PC-3 (cell line): Measurements from ENCODE around the gene EPHB1. TPM values are rescaled to one million over a fixed set of nuclear protein-coding genes. Genes with fewer than 3 reads are reported as not detected.

Source experiments
- ATAC-seq: fragments of 200-7000 bp; cut with Tn5 transposase; 2 replicates; pipeline ENCODE4 v1.9.1; 2020; ENCODE audit warnings: mild to moderate bottlenecking, moderate library complexity
- BruUV-seq: library from RNA; stranded (reverse); fragments of 400-500 nt; replicated peaks from 2 replicates; lab custom pipeline; 2021; lab: Mats Ljungman, UMichigan
- CTCF ChIA-PET: fragments of 300-600 bp; sonication (Branson Sonifier 250); formaldehyde crosslinking; loops from one replicate; lab custom pipeline; 2022; ENCODE audit warnings: antibody characterized with exemption; lab: Charles Lee
- POLR2A ChIA-PET: fragments of 300-600 bp; sonication (Branson Sonifier 250); formaldehyde crosslinking; loops from one replicate; lab custom pipeline; 2022; ENCODE audit warnings: antibody characterized with exemption; ENCODE audit not compliant: unreplicated experiment; lab: Charles Lee
- DNase-seq: peaks from one replicate; pipeline ENCODE4 v3.0.0-alpha.2; 2015
- H2AFZ ChIP-seq: fragments of 300-600 bp; sonication (generic); 2 replicates; pipeline ENCODE4 v1.6.0; 2016; ENCODE audit warnings: antibody characterized with exemption, low read length
- H3F3A ChIP-seq: fragments of 300-600 bp; sonication (generic); one replicate; pipeline ENCODE4 v1.6.0; 2017; ENCODE audit warnings: antibody characterized with exemption, low read length, control low read depth, mild to moderate bottlenecking; ENCODE audit not compliant: unreplicated experiment
- H3K27ac ChIP-seq: fragments of 300-600 bp; sonication (generic); 2 replicates; pipeline ENCODE4 v1.5.1; 2016; ENCODE audit warnings: mild to moderate bottlenecking, low read length
- H3K27me3 ChIP-seq: fragments of 300-600 bp; sonication (generic); 2 replicates; pipeline ENCODE4 v1.6.1; 2016; ENCODE audit warnings: low read length, mixed read lengths
- H3K36me3 ChIP-seq: fragments of 300-600 bp; sonication (generic); 2 replicates; pipeline ENCODE4 v1.6.1; 2016; ENCODE audit warnings: low read depth, mixed run types, low read length, mixed read lengths
- H3K4me1 ChIP-seq: fragments of 300-600 bp; sonication (generic); 2 replicates; pipeline ENCODE4 v1.5.1; 2016; ENCODE audit warnings: low read length; ENCODE audit not compliant: insufficient read depth
- H3K4me2 ChIP-seq: fragments of 300-600 bp; sonication (generic); 2 replicates; pipeline ENCODE4 v1.6.0; 2016; ENCODE audit warnings: low read length
- H3K4me3 ChIP-seq: fragments of 300-600 bp; sonication (generic); 2 replicates; pipeline ENCODE4 v1.5.1; 2016; ENCODE audit warnings: mild to moderate bottlenecking, low read length, mixed read lengths
- H3K79me2 ChIP-seq: fragments of 300-600 bp; sonication (generic); 2 replicates; pipeline ENCODE4 v1.6.1; 2017; ENCODE audit warnings: low read length, mixed read lengths
- H3K9ac ChIP-seq: fragments of 300-600 bp; sonication (generic); 2 replicates; pipeline ENCODE4 v1.6.0; 2016; ENCODE audit warnings: mild to moderate bottlenecking, low read length
- H3K9me2 ChIP-seq: fragments of 300-600 bp; sonication (generic); replicated peaks from 2 replicates; pipeline ENCODE4 v1.6.1; 2016; ENCODE audit warnings: mixed run types, low read length, mixed read lengths
- H3K9me3 ChIP-seq: fragments of 300-600 bp; sonication (generic); 2 replicates; pipeline ENCODE4 v1.6.1; 2016; ENCODE audit warnings: low read length, mixed read lengths
- H4K20me1 ChIP-seq: fragments of 300-600 bp; sonication (generic); 2 replicates; pipeline ENCODE4 v1.6.1; 2016; ENCODE audit warnings: low read length, mixed read lengths
- EZH2 ChIP-seq: fragments of 300-600 bp; sonication (generic); IDR thresholded peaks from one replicate; pipeline ENCODE4 v1.6.1; 2017; ENCODE audit warnings: antibody characterized with exemption, mild to moderate bottlenecking, low read length; ENCODE audit not compliant: unreplicated experiment
- EZH2phosphoT487 ChIP-seq: fragments of 300-600 bp; sonication (generic); IDR thresholded peaks from 2 replicates; pipeline ENCODE4 v1.6.1; 2018; ENCODE audit warnings: mild to moderate bottlenecking, antibody characterized with exemption, low read length, borderline replicate concordance
- intact Hi-C: fragments of 100-400 bp; cut with micrococcal nuclease; formaldehyde crosslinking; loops from 2 replicates; pipeline ENCODE4 v1.9.0; 2023
- total RNA-seq: library from RNA; depleted of rRNA; stranded (reverse); fragments of >200 nt; gene quantifications from 2 replicates; pipeline ENCODE4 v1.2.3, GENCODE V29; 2014
- TF ChIP-seq, protein P1 (sequence below): fragments of 300-600 bp; sonication (generic); conservative IDR thresholded peaks from 2 replicates; pipeline ENCODE4 v1.5.1; 2017; ENCODE audit warnings: antibody characterized with exemption, low read depth, mild to moderate bottlenecking, low read length

EPHB1 gene
- total RNA-seq, 1 experiment from 2014 or later, result 0.69 TPM

DNA sequence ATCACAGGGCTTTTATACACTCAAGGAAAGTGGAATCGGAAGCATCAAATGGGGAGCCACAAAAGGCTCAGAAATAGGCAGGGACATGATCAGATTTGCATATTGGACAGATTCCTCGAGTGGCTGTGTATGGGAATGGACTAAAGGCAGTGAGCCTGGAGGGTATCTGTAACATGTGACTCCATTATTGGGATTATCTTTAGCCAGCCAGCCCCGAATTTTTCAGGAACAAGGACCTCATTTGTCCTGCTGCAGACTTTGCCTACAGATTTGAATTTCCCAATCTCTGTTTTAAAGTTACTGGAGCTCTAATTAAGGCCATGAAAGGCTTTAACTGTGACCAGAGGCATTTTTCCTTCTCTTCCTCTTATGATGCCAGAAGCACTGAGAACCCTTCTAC is 26.9 kb upstream of the EPHB1 start:
- Histone ChIP-seq H4K20me1 (no peaks in the 10 kb centered on the region), H3K4me3 (no peak overlapping the region), H3K9ac (no peak overlapping the region), H3K4me2 (no peak overlapping the region), H3K9me2 (no peaks in the 10 kb centered on the region), H3K79me2 (no peaks in the 10 kb centered on the region), H3K4me1 (no peaks in the 10 kb centered on the region), H2AFZ (no peak overlapping the region), H3F3A (no peaks in the 10 kb centered on the region), H3K27ac (no peak overlapping the region), H3K9me3 (no peaks in the 10 kb centered on the region), H3K27me3 (no peaks in the 10 kb centered on the region), H3K36me3 (no peaks in the 10 kb centered on the region)
- intact Hi-C loops, result no loop called here
- POLR2A ChIA-PET, result no interaction called here
- TF ChIP-seq, protein P1, sequence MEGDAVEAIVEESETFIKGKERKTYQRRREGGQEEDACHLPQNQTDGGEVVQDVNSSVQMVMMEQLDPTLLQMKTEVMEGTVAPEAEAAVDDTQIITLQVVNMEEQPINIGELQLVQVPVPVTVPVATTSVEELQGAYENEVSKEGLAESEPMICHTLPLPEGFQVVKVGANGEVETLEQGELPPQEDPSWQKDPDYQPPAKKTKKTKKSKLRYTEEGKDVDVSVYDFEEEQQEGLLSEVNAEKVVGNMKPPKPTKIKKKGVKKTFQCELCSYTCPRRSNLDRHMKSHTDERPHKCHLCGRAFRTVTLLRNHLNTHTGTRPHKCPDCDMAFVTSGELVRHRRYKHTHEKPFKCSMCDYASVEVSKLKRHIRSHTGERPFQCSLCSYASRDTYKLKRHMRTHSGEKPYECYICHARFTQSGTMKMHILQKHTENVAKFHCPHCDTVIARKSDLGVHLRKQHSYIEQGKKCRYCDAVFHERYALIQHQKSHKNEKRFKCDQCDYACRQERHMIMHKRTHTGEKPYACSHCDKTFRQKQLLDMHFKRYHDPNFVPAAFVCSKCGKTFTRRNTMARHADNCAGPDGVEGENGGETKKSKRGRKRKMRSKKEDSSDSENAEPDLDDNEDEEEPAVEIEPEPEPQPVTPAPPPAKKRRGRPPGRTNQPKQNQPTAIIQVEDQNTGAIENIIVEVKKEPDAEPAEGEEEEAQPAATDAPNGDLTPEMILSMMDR, result no peak
- no peak for TF ChIP-seq EZH2
- TF ChIP-seq EZH2phosphoT487, result no peak
- DNase-seq (no peak), ATAC-seq (no peak)
- CTCF ChIA-PET, result no interaction called here
- BruUV-seq, result no TSS peak

DNA sequence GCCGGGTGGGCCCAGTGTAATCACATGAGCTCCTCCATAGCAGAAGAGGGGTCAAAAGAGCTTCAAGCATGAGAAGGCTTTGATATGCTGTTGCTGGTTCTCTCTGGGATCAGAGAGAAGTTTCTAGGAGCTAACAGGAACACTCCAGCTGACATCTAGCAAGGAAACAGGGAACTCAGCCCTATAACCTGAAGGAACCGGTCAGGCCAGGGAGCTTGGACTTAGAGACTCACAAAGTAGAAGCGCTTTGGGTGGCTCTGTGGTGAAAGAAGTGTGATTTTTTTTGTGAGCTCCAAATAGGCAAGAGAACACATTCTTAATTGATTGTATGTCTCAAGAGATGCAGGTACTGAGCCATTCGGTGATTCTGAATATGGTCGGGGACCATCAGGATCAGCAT is 26.2 kb upstream of the EPHB1 start:
- CTCF ChIA-PET, result no interaction called here
- Histone ChIP-seq H4K20me1 (no peaks in the 10 kb centered on the region), H3K4me1 (no peaks in the 10 kb centered on the region), H3K36me3 (no peaks in the 10 kb centered on the region), H3K79me2 (no peaks in the 10 kb centered on the region), H3K4me3 (no peak overlapping the region), H2AFZ (no peak overlapping the region), H3K27me3 (no peaks in the 10 kb centered on the region), H3K4me2 (no peak overlapping the region), H3F3A (no peaks in the 10 kb centered on the region), H3K9me2 (no peaks in the 10 kb centered on the region), H3K27ac (no peak overlapping the region), H3K9ac (no peak overlapping the region), H3K9me3 (no peaks in the 10 kb centered on the region)
- POLR2A ChIA-PET, result no interaction called here
- TF ChIP-seq EZH2phosphoT487, result no peak
- TF ChIP-seq EZH2, result no peak
- TF ChIP-seq, protein P1, result no peak
- intact Hi-C loops, result no loop called here
- DNase-seq (no peak), ATAC-seq (no peak)
- no TSS peak for BruUV-seq

DNA sequence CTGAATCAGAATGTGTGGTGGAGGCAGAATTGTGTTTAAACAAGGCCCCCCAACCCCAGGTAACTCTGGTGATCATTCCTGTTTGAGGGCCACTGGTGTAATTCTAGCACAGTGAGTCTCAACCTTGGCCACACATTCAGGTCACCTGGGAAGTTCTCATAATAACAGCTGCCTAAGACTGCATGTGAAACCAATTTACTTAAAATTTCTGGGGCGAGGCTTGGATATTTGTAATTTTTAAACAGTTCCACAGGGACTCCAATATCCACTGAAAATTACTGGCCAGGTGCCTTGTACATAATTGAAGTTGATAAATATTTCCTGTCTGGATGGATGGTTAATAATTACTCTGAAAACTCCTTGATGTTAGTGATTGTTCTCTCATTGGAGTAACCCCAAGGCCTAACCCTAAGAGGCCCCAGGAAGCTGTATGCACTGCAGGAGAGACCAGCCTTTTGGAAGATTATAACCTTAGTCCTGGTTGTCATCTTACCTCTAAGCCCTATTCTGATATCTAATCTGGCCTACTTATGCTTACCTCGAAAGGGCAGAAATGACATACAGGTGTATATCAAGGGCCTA is 25.7 kb upstream of the EPHB1 start:
- Histone ChIP-seq H3K9me3 (no peaks in the 10 kb centered on the region), H3K9ac (no peak overlapping the region), H3K4me1 (no peaks in the 10 kb centered on the region), H3K36me3 (no peaks in the 10 kb centered on the region), H3F3A (no peaks in the 10 kb centered on the region), H3K27ac (no peak overlapping the region), H4K20me1 (no peaks in the 10 kb centered on the region), H2AFZ (no peak overlapping the region), H3K4me2 (no peak overlapping the region), H3K4me3 (no peak overlapping the region), H3K9me2 (no peaks in the 10 kb centered on the region), H3K27me3 (no peaks in the 10 kb centered on the region), H3K79me2 (no peaks in the 10 kb centered on the region)
- POLR2A ChIA-PET, result no interaction called here
- no peak for DNase-seq
- CTCF ChIA-PET, result no interaction called here
- intact Hi-C loops, result no loop called here
- no peak for ATAC-seq
- no TSS peak for BruUV-seq
- TF ChIP-seq, protein P1, result no peak
- TF ChIP-seq EZH2phosphoT487 (no peak), EZH2 (no peak)
